ENCODE data around the gene INTS3.
A peak's percentile ranks its signal among the peaks of the same experiment; 100 is the strongest.
"Not testable (repeated sequence)": the region's sequence is repeated elsewhere in the genome, so short reads cannot be mapped to it uniquely, and the experiment has no call there.

INTS3 gene

GRCh38 chr1:153779781-153780541, 52.1 kb downstream of the INTS3 start:
- no peak for DNase-seq

DNA sequence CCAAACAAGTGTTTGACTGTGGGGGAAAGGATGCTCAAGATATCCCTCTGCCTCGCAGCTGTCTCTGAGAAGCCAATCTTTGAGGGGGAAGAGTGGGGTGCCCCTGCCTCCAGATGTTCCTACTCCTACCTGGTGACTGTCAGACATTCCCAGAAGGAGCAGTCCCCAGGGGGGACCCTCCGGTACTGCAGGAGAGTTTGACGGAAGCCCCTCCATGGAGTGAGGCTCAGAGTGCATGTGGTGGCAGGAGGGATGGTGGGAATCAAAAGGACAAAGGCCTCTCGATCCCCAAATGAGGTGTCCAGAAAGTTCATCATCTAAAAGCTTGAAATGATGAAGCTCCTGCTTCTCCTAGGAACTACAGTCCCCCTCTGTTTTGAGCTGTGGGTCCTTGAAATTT, 52.7 kb downstream of the INTS3 start:
- DNase-seq: no peak

GRCh38 chr1:153782648-153783047, 54.8 kb downstream of the INTS3 start:
- DNase-seq: not testable (repeated sequence)

DNA sequence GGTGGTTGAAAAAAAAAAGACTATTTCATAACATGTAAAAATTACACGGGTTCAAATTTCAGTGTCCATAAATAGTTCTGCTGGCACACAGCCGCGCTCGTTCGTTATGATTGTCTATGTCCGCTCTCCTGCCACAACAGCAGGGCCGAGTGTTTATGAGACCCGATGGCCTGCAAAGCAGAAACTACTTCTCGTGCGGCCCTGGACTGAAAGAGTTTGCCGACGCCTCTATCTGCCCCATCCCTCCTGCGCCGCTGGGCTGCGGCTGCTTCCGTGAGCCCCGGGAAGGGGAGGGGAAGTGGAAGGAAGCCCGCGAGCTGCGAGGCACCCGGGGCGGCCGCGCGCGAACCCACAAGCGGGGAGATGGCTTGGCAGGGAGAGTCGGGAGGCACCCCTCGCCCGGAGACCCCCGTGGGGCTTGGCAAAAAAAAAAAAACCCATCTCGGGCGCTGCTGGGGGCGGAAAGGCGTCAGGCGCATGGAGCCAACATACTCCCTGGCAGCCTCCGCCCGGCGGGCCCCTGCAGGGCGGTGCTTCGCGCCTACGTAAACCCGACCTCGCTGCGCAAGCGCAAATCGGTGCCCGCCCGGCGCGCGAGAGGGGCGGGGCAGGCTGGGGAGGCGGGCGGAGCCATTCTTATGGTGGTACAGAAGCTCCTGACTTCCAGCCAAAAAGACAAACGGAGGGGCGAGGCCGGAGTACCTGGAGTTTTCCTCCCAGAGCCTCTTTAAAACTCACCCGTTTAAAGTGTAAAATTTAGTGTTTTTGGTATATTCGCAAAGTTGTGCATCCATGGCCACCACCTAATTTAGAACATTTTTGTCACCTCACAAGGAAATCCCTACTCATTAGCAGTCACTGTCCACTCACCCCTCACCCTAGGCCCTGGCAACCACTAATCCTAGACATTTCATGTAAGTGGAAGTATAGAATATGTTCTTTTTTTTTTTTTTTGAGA, 55.7 kb downstream of the INTS3 start:
- DNase-seq: peak; percentile 94 to 98 (median 96)

GRCh38 chr1:153786038-153786790, 58.4 kb downstream of the INTS3 start:
- no peak for DNase-seq

GRCh38 chr1:153789478-153790034, 61.7 kb downstream of the INTS3 start:
- no peak for DNase-seq

- peak; percentile 76 to 87 (median 82) for DNase-seq
Observed at GRCh38 chr1:153790313-153790965, 62.6 kb downstream of the INTS3 start.

DNA sequence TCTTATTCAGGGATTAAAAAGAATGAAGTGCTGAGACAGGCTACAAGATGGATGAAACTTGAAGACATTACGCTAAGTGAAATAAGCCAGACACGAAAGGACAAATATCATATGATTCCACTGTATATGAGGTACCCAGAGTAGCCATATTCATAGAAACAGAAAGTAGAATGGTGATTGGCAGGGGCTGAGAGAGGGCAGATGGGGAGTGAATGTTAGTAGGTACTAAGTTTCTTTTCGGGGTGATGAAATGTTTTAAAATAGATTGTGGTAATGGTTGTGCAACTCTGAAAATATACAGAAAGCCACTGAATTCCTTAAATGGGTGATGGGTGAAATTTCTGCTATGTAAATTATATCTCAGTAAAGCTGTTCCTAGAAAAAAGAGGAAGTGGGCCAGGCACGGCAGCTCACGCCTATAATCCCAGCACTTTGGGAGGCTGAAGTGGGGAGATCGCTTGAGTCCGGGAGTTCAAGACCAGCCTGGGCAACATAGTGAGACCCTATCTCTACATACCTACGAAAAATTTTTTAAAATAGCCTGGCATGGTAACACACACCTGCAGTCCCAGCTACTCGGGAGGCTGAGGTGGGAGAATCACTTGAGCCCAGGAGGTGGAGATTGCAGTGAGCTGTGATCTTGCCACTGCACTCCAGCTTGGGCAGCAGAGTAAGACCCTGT, 63.3 kb downstream of the INTS3 start:
- peak; percentile 88 to 99 (median 97) for DNase-seq

- peak; percentile 94 to 98 (median 94) for DNase-seq
Observed at GRCh38 chr1:153791648-153792253, 63.9 kb downstream of the INTS3 start.

- DNase-seq: no peak
Observed at GRCh38 chr1:153792631-153793041, 64.8 kb downstream of the INTS3 start.

- no peak for DNase-seq
Observed at GRCh38 chr1:153793261-153793972, 65.6 kb downstream of the INTS3 start.

DNA sequence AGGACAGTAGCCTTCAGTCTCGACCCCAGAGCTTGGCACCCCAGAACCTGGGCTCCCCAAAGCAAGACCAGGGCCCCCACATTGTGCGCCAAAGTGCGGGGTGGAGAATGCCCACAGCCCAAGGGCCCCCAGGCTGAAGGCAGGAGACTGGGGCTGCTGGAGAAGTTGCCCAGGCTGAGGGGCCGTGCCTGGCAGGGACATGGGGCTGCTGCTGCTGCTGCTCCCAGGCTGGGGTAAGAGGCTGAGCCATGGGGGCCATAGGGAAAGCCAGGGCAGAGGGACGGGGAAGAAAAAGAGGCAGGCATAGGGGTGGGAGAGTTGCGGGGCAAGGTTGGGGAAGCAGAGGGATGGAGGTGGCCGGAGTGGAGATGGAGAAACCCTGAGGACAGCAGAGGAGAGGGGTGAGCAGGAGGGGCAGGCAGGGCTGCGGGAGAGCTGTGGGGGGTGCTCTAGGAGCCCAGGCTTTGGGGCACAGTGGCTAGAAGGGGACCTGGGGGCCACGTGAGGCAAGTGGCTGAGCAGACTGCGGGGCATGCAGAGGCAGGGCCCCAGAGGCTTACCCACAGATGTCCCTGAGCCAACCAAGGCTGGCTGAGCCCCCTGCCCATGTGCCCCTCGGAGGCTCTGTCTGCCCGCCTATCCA, 66.2 kb downstream of the INTS3 start:
- no peak for DNase-seq

- DNase-seq: no peak
Observed at GRCh38 chr1:153794624-153795329, 66.9 kb downstream of the INTS3 start.

DNA sequence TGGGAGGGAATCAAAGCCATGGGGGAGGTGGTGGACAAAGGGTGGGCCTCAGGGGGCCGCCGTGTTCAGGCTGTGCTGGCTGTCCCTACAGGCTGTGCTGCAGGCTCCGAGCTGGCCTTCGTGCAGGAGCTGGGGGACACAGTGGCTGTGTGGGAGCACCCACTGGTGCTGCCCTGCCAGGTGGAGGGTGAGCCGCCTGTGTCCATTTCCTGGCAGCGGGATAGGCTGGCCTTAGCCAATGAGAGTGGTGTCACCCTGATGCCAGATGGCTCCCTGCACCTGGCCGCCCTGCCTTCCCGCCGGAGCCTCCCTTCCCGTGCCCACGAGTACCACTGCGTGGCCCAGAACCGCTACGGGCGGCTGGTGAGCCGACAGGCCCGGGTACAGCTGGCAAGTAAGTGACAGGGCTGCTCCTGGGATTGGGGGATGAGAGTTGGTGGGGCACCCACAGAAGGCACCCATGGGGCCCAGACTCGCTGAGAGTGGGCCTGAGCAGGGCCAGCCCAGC, 67.5 kb downstream of the INTS3 start:
- no peak for DNase-seq

GRCh38 chr1:153795934-153796785, 68.3 kb downstream of the INTS3 start:
- no peak for DNase-seq

- DNase-seq: peak; percentile 67 to 86 (median 79)
Observed at GRCh38 chr1:153796786-153797659, 69.2 kb downstream of the INTS3 start.

DNA sequence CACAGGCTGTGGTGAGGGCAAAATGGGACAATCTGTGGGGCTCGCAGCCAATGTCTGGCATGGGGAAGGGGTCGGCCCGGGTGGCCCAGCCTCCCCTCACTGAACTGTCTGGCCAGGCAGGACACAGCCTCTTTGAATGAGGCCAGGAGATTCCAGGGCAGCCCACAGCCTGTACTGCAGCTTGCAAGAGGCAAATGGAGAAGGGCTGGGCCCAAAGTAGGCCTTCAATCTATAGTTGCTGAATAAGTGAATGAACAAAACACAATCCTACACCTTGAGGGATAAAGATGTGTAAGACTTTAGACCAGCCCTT, 70.6 kb downstream of the INTS3 start:
- DNase-seq: no peak

Measured in suppressor macrophage treated with lipopolysaccharide for 1 hour (primary cell).